ENCODE results near the gene ENC1. TPM values are rescaled to one million over a fixed set of nuclear protein-coding genes. Genes with fewer than 3 reads are reported as not detected.
A peak's percentile ranks its signal among the peaks of the same experiment; 100 is the strongest.

Gene ENC1
- total RNA-seq, 3 donors from 2014 or later = 14.6 to 23.3 (median 18.9) TPM

GRCh38 chr5:74634611-74635286, 5.8 kb downstream of the ENC1 start:
- ATAC-seq (no peak), DNase-seq (no peak)
- Histone ChIP-seq H3K36me3 (ENCODE audit: low read depth) (no peaks in the 10 kb centered on the region), H3K4me3 (no peak overlapping the region), H3K4me1 (ENCODE audit: low read depth) (peaks cover 34% of the 10 kb centered on the region), H3K9me3 (no peaks in the 10 kb centered on the region)
- intact Hi-C loops (cut with DNase I, micrococcal nuclease) = no loop called here
- TF ChIP-seq CTCF (IDR thresholded peaks at IDR 0.05) = no peak

- TF ChIP-seq CTCF (IDR thresholded peaks at IDR 0.05) = no peak
- DNase-seq (no peak), ATAC-seq (no peak)
- intact Hi-C loops (cut with DNase I, micrococcal nuclease) = no loop called here
- Histone ChIP-seq H3K9me3 (no peaks in the 10 kb centered on the region), H3K4me3 (no peak overlapping the region), H3K4me1 (ENCODE audit: low read depth) (peaks cover 30% of the 10 kb centered on the region), H3K36me3 (ENCODE audit: low read depth) (no peaks in the 10 kb centered on the region)
Observed at GRCh38 chr5:74633695-74634094, 6.8 kb downstream of the ENC1 start.

GRCh38 chr5:74632947-74633356, 7.6 kb downstream of the ENC1 start:
- H3K4me3 ChIP-seq = no peak overlapping the region
- no peaks in the 10 kb centered on the region for H3K9me3 ChIP-seq
- DNase-seq (no peak), ATAC-seq (no peak)
- intact Hi-C loops (cut with DNase I, micrococcal nuclease) = no loop called here
- TF ChIP-seq CTCF (IDR thresholded peaks at IDR 0.05) = no peak
- no peaks in the 10 kb centered on the region for H3K36me3 ChIP-seq (ENCODE audit: low read depth)
- H3K4me1 ChIP-seq (ENCODE audit: low read depth) = peaks cover 26% of the 10 kb centered on the region

GRCh38 chr5:74631081-74631953, 9.2 kb downstream of the ENC1 start:
- H3K4me1 ChIP-seq (ENCODE audit: low read depth) = peaks cover 27% of the 10 kb centered on the region
- no peak for DNase-seq
- TF ChIP-seq CTCF (IDR thresholded peaks at IDR 0.05) = no peak
- no peaks in the 10 kb centered on the region for H3K9me3 ChIP-seq
- H3K36me3 ChIP-seq (ENCODE audit: low read depth) = no peaks in the 10 kb centered on the region
- no peak overlapping the region for H3K4me3 ChIP-seq
- intact Hi-C loops (cut with DNase I, micrococcal nuclease) = no loop called here
- peak; percentile 67 for ATAC-seq

GRCh38 chr5:74630453-74631066, 10.0 kb downstream of the ENC1 start:
- no peak for TF ChIP-seq CTCF (IDR thresholded peaks at IDR 0.05)
- Histone ChIP-seq H3K36me3 (ENCODE audit: low read depth) (no peaks in the 10 kb centered on the region), H3K9me3 (no peaks in the 10 kb centered on the region), H3K4me3 (no peak overlapping the region), H3K4me1 (ENCODE audit: low read depth) (peaks cover 27% of the 10 kb centered on the region)
- ATAC-seq (no peak), DNase-seq (no peak)
- intact Hi-C loops (cut with DNase I, micrococcal nuclease) = no loop called here

Measured in mucosa of descending colon (tissue), 3 donors.